Heart left ventricle (tissue), 13 donors: ENCODE measurements around the gene NT5DC4.

Experiments
- POLR2A ChIP-seq, 2 donors: fragments of 450-650 bp; IDR thresholded peaks; one replicate each; pipeline ENCODE4 v1.6.1; 2017; ENCODE audit warnings: antibody characterized with exemption in 2 of 2, mild to moderate bottlenecking in 2 of 2, moderate library complexity in 2 of 2
- TF ChIP-seq, protein P1 (sequence below), 12 donors: fragments of 200-600 bp; sonication (generic) in 4 of 12; IDR thresholded peaks; one replicate each; pipeline versions ENCODE4 v1.5.0 to v1.8.0; 2018 to 2022; ENCODE audit warnings: antibody characterized with exemption in 12 of 12, mild to moderate bottlenecking in 5 of 12
- donor health status: ischemic (EF 13 %, LVEDD 7.1; RV severe dilation, severe dysfunction).
- donor health status: DM: no; HTN: yes; CAD: no.
- donor health status: DM: no; HTN: no; CAD: no.
- donor health status: ischemic (EF 25% LVEDD 6.9; RV normal size, moderate dysfunction).
- donor health status: ischemic (EF 25% LVEDD 5.7; RV mildly dilated, moderate dysfunction).
- donor health status: ischemic (EF 35%, LVEDD 5.7; RV mildly dilated, moderate dysfunction).
- donor health status: nonischemic (EF 11% LVEDD 7.7; RV severe dilation, severe dysfunction).
- donor health status: DM: yes; HTN: yes; CAD: no.
- donor health status: PGD.
- donor health status: ischemic (EF 29% LVEDD 5.4; RV normal size, mild dysfunction).
- donor health status: nonischemic (EF 23%, LVEDD 6.1; RV moderate dilation, normal function).

DNA sequence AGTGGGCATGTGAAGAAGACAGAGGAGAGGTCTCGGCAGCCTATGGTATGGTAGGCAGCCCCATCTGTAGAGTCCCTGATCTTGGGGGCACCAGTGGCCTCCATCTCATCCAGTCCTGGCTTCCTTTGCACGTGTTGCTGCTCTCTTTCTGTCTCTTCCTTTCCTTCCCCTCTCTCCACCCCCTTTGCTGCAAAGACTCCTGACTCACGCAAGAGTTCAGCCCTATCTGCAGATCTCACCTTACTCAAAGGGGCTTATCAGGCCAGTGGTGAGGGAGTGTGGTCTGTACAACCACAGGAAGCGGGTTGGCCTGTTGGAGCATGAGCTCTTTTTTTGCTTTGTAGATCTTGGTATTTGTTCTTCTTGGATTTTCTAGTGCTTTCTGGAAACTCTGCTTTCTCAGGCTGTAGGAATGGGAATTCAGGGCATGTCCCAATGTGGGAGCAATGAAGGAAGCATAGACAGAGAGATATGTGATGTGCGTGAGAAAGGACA, 14.6 kb upstream of the NT5DC4 start:
- TF ChIP-seq, protein P1, sequence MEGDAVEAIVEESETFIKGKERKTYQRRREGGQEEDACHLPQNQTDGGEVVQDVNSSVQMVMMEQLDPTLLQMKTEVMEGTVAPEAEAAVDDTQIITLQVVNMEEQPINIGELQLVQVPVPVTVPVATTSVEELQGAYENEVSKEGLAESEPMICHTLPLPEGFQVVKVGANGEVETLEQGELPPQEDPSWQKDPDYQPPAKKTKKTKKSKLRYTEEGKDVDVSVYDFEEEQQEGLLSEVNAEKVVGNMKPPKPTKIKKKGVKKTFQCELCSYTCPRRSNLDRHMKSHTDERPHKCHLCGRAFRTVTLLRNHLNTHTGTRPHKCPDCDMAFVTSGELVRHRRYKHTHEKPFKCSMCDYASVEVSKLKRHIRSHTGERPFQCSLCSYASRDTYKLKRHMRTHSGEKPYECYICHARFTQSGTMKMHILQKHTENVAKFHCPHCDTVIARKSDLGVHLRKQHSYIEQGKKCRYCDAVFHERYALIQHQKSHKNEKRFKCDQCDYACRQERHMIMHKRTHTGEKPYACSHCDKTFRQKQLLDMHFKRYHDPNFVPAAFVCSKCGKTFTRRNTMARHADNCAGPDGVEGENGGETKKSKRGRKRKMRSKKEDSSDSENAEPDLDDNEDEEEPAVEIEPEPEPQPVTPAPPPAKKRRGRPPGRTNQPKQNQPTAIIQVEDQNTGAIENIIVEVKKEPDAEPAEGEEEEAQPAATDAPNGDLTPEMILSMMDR (IDR thresholded peaks at IDR 0.05): no peak
- no peak for TF ChIP-seq POLR2A (IDR thresholded peaks at IDR 0.05)
